ENCODE data around the gene ARHGAP6.
"Not testable (repeated sequence)": the region's sequence is repeated elsewhere in the genome, so short reads cannot be mapped to it uniquely, and the experiment has no call there.

Gene ARHGAP6

GRCh38 chrX:11499076-11500044 is 166.4 kb downstream of the ARHGAP6 start:
- H3K4me3 ChIP-seq (replicated peaks; ENCODE audit: insufficient read depth, low read length) = no peak overlapping the region

GRCh38 chrX:11491375-11491774 is 174.3 kb downstream of the ARHGAP6 start:
- H3K27me3 ChIP-seq (ENCODE audit: insufficient read depth, poor library complexity, severe bottlenecking); H3K4me3 ChIP-seq (replicated peaks; ENCODE audit: insufficient read depth, low read length); H3K27ac ChIP-seq (replicated peaks); DNase-seq (ENCODE audit: low read depth in 1 of 2, low spot score in 1 of 2): not testable (repeated sequence)

More at GRCh38 chrX:11499076-11500044, 166.4 kb downstream of the ARHGAP6 start:
- Histone ChIP-seq H3K27ac (replicated peaks) (no peak overlapping the region), H3K27me3 (ENCODE audit: insufficient read depth, poor library complexity, severe bottlenecking) (no peaks in the 10 kb centered on the region)
- TF ChIP-seq SPI1 (IDR thresholded peaks at IDR 0.05; ENCODE audit: borderline replicate concordance, low read depth) = no peak
- no peak for TF ChIP-seq REST (IDR thresholded peaks at IDR 0.05; ENCODE audit: insufficient replicate concordance, low read depth)
- no peak for TF ChIP-seq GABPA (IDR thresholded peaks at IDR 0.05; ENCODE audit: low read depth)
- no peak for TF ChIP-seq CTCF (IDR thresholded peaks at IDR 0.05; ENCODE audit: insufficient read depth, low read length)
- TF ChIP-seq POLR2AphosphoS5 (IDR thresholded peaks at IDR 0.05; ENCODE audit: low read depth) = no peak
- DNase-seq (ENCODE audit: low read depth in 1 of 2, low spot score in 1 of 2) = no peak

GRCh38 chrX:11484290-11484689 is 181.4 kb downstream of the ARHGAP6 start:
- no peak for DNase-seq (ENCODE audit: low read depth in 1 of 2, low spot score in 1 of 2)
- no peak overlapping the region for H3K4me3 ChIP-seq (replicated peaks; ENCODE audit: insufficient read depth, low read length)
- H3K27ac ChIP-seq (replicated peaks) = no peak overlapping the region
- H3K27me3 ChIP-seq (ENCODE audit: insufficient read depth, poor library complexity, severe bottlenecking) = no peaks in the 10 kb centered on the region
- no peak for TF ChIP-seq GABPA (IDR thresholded peaks at IDR 0.05; ENCODE audit: low read depth)
- no peak for TF ChIP-seq POLR2AphosphoS5 (IDR thresholded peaks at IDR 0.05; ENCODE audit: low read depth)
- TF ChIP-seq CTCF (IDR thresholded peaks at IDR 0.05; ENCODE audit: insufficient read depth, low read length) = no peak
- TF ChIP-seq SPI1 (IDR thresholded peaks at IDR 0.05; ENCODE audit: borderline replicate concordance, low read depth) = no peak
- TF ChIP-seq REST (IDR thresholded peaks at IDR 0.05; ENCODE audit: insufficient replicate concordance, low read depth) = no peak

- H3K27me3 ChIP-seq (ENCODE audit: insufficient read depth, poor library complexity, severe bottlenecking) = no peaks in the 10 kb centered on the region
- H3K27ac ChIP-seq (replicated peaks) = no peak overlapping the region
- TF ChIP-seq POLR2AphosphoS5 (IDR thresholded peaks at IDR 0.05; ENCODE audit: low read depth) (no peak), SPI1 (IDR thresholded peaks at IDR 0.05; ENCODE audit: borderline replicate concordance, low read depth) (no peak), REST (IDR thresholded peaks at IDR 0.05; ENCODE audit: insufficient replicate concordance, low read depth) (no peak), GABPA (IDR thresholded peaks at IDR 0.05; ENCODE audit: low read depth) (no peak), CTCF (IDR thresholded peaks at IDR 0.05; ENCODE audit: insufficient read depth, low read length) (no peak)
- no peak overlapping the region for H3K4me3 ChIP-seq (replicated peaks; ENCODE audit: insufficient read depth, low read length)
- DNase-seq (ENCODE audit: low read depth in 1 of 2, low spot score in 1 of 2) = no peak
Observed at GRCh38 chrX:11481035-11481434, 184.7 kb downstream of the ARHGAP6 start.

Data from HL-60 (cell line).